Activated CD8-positive, alpha-beta T cell treated with anti-CD3 and anti-CD28 coated beads for 36 hours (primary cell): ENCODE measurements around the gene PTPRCAP. TPM values are rescaled to one million over a fixed set of nuclear protein-coding genes. Genes with fewer than 3 reads are reported as not detected.

ENCODE experiments used
- ATAC-seq: fragments of 200-7000 bp; cut with Tn5 transposase; one replicate; pipeline ENCODE4 v1.10.0; 2021; ENCODE audit warnings: mild to moderate bottlenecking, moderate library complexity
- CTCF ChIA-PET: fragments of 350-600 bp; sonication (Branson Sonifier 250); formaldehyde crosslinking; loops from one replicate; lab custom pipeline; 2021; ENCODE audit warnings: antibody characterized with exemption; lab: Charles Lee
- POLR2A ChIA-PET: fragments of 350-600 bp; sonication (Branson Sonifier 250); formaldehyde crosslinking; loops from one replicate; lab custom pipeline; 2021; ENCODE audit warnings: antibody characterized with exemption; lab: Charles Lee
- DNase-seq: peaks from one replicate; pipeline ENCODE4 v3.0.0-alpha.2; 2020
- H3K27ac Mint-ChIP-seq: one replicate; pipeline ENCODE4 v1.8.0; 2021; ENCODE audit warnings: mild to moderate bottlenecking, mixed read lengths
- H3K27me3 Mint-ChIP-seq: one replicate; pipeline ENCODE4 v1.8.0; 2021; ENCODE audit warnings: mixed read lengths
- H3K36me3 Mint-ChIP-seq: one replicate; pipeline ENCODE4 v1.8.0; 2021; ENCODE audit warnings: low read depth, mixed read lengths
- H3K4me1 Mint-ChIP-seq: one replicate; pipeline ENCODE4 v1.8.0; 2021; ENCODE audit warnings: low read depth, mixed read lengths
- H3K4me3 Mint-ChIP-seq: one replicate; pipeline ENCODE4 v1.8.0; 2021; ENCODE audit warnings: mild to moderate bottlenecking, moderate library complexity, mixed read lengths
- H3K9me3 Mint-ChIP-seq: one replicate; pipeline ENCODE4 v1.8.0; 2021; ENCODE audit warnings: mixed read lengths
- CTCF ChIP-seq: fragments of 200-600 bp; IDR thresholded peaks from one replicate; pipeline ENCODE4 v1.8.0; 2022; ENCODE audit warnings: antibody characterized with exemption, mild to moderate bottlenecking
- intact Hi-C: fragments of 100-400 bp; cut with micrococcal nuclease; formaldehyde crosslinking; loops from one replicate; pipeline ENCODE4 v1.10.0; 2022
- total RNA-seq, 2 experiments: library from RNA; stranded (reverse); gene quantifications; one replicate each; pipeline ENCODE4 v1.2.3, GENCODE V29; 2021

PTPRCAP gene
- total RNA-seq, 2 experiments from 2014 or later, result 107 to 114 TPM

- no peak for DNase-seq
- ChIA-PET CTCF (interaction anchor here (0.5 to 1.7 kb wide), 3 partner anchors 13 to 114 kb away, joined by 3 to 8 read pairs (median 5); no protein-coding TSS in a partner anchor), POLR2A (interaction anchor here (0.7 to 7.2 kb wide), 15 partner anchors 12 to 120 kb away, joined by 3 to 83 read pairs (median 4); partner anchors contain the start of genes AIP, PPP1CA, PTPRCAP and RAD9A)
- Mint-ChIP-seq H3K27ac (peak overlapping the region; percentile 93), H3K4me3 (peak overlapping the region; percentile 88), H3K27me3 (no peaks in the 10 kb centered on the region), H3K9me3 (no peaks in the 10 kb centered on the region), H3K4me1 (peaks cover 34% of the 10 kb centered on the region), H3K36me3 (peaks cover 11% of the 10 kb centered on the region)
- TF ChIP-seq CTCF, result no peak
- ATAC-seq, result no peak
- intact Hi-C loops, result no loop called here
These were observed 27.7 kb upstream of the PTPRCAP start for GRCh38 chr11:67465189-67465510.

GRCh38 chr11:67464411-67465188 is 27.1 kb upstream of the PTPRCAP start:
- H3K27me3 Mint-ChIP-seq, result no peaks in the 10 kb centered on the region
- no peak for TF ChIP-seq CTCF
- DNase-seq, result peak; percentile 96
- peak; percentile 85 for ATAC-seq
- H3K4me1 Mint-ChIP-seq, result peaks cover 34% of the 10 kb centered on the region
- ChIA-PET POLR2A (interaction anchor here (0.7 to 7.2 kb wide), 12 partner anchors 12 to 119 kb away, joined by 3 to 83 read pairs (median 4); partner anchors contain the start of genes AIP, PPP1CA, PTPRCAP and TBC1D10C), CTCF (interaction anchor here (0.5 to 1.7 kb wide), 3 partner anchors 14 to 113 kb away, joined by 3 to 8 read pairs (median 5); no protein-coding TSS in a partner anchor)
- no peaks in the 10 kb centered on the region for H3K9me3 Mint-ChIP-seq
- peak overlapping the region; percentile 88 for H3K4me3 Mint-ChIP-seq
- intact Hi-C loops, result no loop called here
- H3K27ac Mint-ChIP-seq, result peak overlapping the region; percentile 93
- peaks cover 11% of the 10 kb centered on the region for H3K36me3 Mint-ChIP-seq

GRCh38 chr11:67463680-67464410 is 26.4 kb upstream of the PTPRCAP start:
- peak overlapping the region; percentile 93 for H3K27ac Mint-ChIP-seq
- peaks cover 31% of the 10 kb centered on the region for H3K4me1 Mint-ChIP-seq
- no peaks in the 10 kb centered on the region for H3K27me3 Mint-ChIP-seq
- DNase-seq, result no peak
- intact Hi-C loops, result no loop called here
- H3K4me3 Mint-ChIP-seq, result peak overlapping the region; percentile 88
- no peak for ATAC-seq
- CTCF ChIA-PET, result interaction anchor here (0.7 kb wide), 1 partner anchor 136 kb away, joined by 3 read pairs; no protein-coding TSS in a partner anchor
- H3K36me3 Mint-ChIP-seq, result peaks cover 11% of the 10 kb centered on the region
- H3K9me3 Mint-ChIP-seq, result no peaks in the 10 kb centered on the region
- no peak for TF ChIP-seq CTCF
- POLR2A ChIA-PET, result interaction anchor here (0.9 to 7.2 kb wide), 2 partner anchors 23 to 27 kb away, joined by 3 to 81 read pairs; partner anchors contain the start of gene AIP

- no peak for ATAC-seq
These were observed 25.7 kb upstream of the PTPRCAP start for GRCh38 chr11:67463186-67463585.

More at GRCh38 chr11:67463186-67463585, 25.7 kb upstream of the PTPRCAP start:
- H3K4me1 Mint-ChIP-seq, result peaks cover 28% of the 10 kb centered on the region
- H3K9me3 Mint-ChIP-seq, result no peaks in the 10 kb centered on the region
- intact Hi-C loops, result no loop called here
- no peak overlapping the region for H3K27ac Mint-ChIP-seq
- H3K27me3 Mint-ChIP-seq, result no peaks in the 10 kb centered on the region
- ChIA-PET CTCF (interaction anchor here (0.7 kb wide), 1 partner anchor 137 kb away, joined by 3 read pairs; no protein-coding TSS in a partner anchor), POLR2A (interaction anchor here (0.7 to 0.9 kb wide), 2 partner anchors 11 to 26 kb away, joined by 3 read pairs; partner anchors contain the start of gene GPR152)
- H3K36me3 Mint-ChIP-seq, result peaks cover 8% of the 10 kb centered on the region
- H3K4me3 Mint-ChIP-seq, result no peak overlapping the region
- no peak for TF ChIP-seq CTCF
- DNase-seq, result no peak
